Muscle of leg (tissue), 11 donors: Measurements from ENCODE around the gene QRSL1. TPM values are rescaled to one million over a fixed set of nuclear protein-coding genes. Genes with fewer than 3 reads are reported as not detected.
"Not testable (repeated sequence)": the region's sequence is repeated elsewhere in the genome, so short reads cannot be mapped to it uniquely, and the experiment has no call there.

ENCODE experiments used
- DNase-seq: peaks from one replicate; pipeline ENCODE4 v3.0.0; 2013
- H3K27ac ChIP-seq: one replicate; pipeline ENCODE4 v1.5.1; 2013; ENCODE audit warnings: mild to moderate bottlenecking, low read length, control low read depth
- H3K27me3 ChIP-seq: one replicate; pipeline ENCODE4 v1.6.1; 2013; ENCODE audit warnings: low read length; ENCODE audit not compliant: control insufficient read depth, insufficient read depth
- H3K36me3 ChIP-seq: one replicate; pipeline ENCODE4 v1.6.1; 2013; ENCODE audit warnings: low read length; ENCODE audit not compliant: control insufficient read depth, insufficient read depth
- H3K4me1 ChIP-seq: one replicate; pipeline ENCODE4 v1.6.1; 2013; ENCODE audit warnings: low read length; ENCODE audit not compliant: control insufficient read depth, insufficient read depth
- H3K4me3 ChIP-seq: one replicate; pipeline ENCODE4 v1.5.1; 2013; ENCODE audit warnings: low read length, control low read depth
- H3K9me3 ChIP-seq: replicated peaks from 2 replicates; pipeline ENCODE4 v1.6.1; 2013; ENCODE audit warnings: low read depth, low read length; ENCODE audit not compliant: control insufficient read depth
- WGBS: methylation state at CpG from one replicate; pipeline ENCODE4 v1.1.5; 2013; ENCODE audit warnings: missing lambda C conversion rate; ENCODE audit not compliant: insufficient coverage; 5-methylcytosine and 5-hydroxymethylcytosine counted together
- polyA plus RNA-seq, 8 donors: library from polyadenylated mRNA; unstranded; fragments of 120-200 nt; gene quantifications; one replicate each; pipeline versions ENCODE4 v1.2.1 to v1.2.3, GENCODE V29; 2013; ENCODE audit warnings: inconsistent platforms in 1 of 8, low replicate concordance in 1 of 8; ENCODE audit not compliant: insufficient read length in 8 of 8, insufficient read depth in 1 of 8
- total RNA-seq: library from RNA; stranded (reverse); fragments of 120-200 nt; gene quantifications from one replicate; pipeline ENCODE4 v1.2.4, GENCODE V29; 2013

The QRSL1 gene
- total and polyA plus RNA-seq, 9 donors = 10.0 to 18.0 (median 13.0) TPM

GRCh38 chr6:106620931-106621672 lies 8.3 kb upstream of the QRSL1 start:
- H3K9me3 ChIP-seq = no peaks in the 10 kb centered on the region
- no peaks in the 10 kb centered on the region for H3K27me3 ChIP-seq
- DNase-seq = peak; percentile 18
- WGBS = no CpG with 5 or more reads among the region's 3 CpGs
- no peak overlapping the region for H3K27ac ChIP-seq
- H3K36me3 ChIP-seq = no peaks in the 10 kb centered on the region
- no peaks in the 10 kb centered on the region for H3K4me1 ChIP-seq
- H3K4me3 ChIP-seq = no peak overlapping the region

GRCh38 chr6:106622412-106622811 lies 7.0 kb upstream of the QRSL1 start:
- no peaks in the 10 kb centered on the region for H3K4me1 ChIP-seq
- H3K36me3 ChIP-seq = no peaks in the 10 kb centered on the region
- 57% methylated on average over 2 of the region's 8 CpGs for WGBS
- no peaks in the 10 kb centered on the region for H3K27me3 ChIP-seq
- H3K9me3 ChIP-seq = no peaks in the 10 kb centered on the region
- no peak for DNase-seq
- H3K4me3 ChIP-seq = no peak overlapping the region
- H3K27ac ChIP-seq = no peak overlapping the region

GRCh38 chr6:106623039-106623438 lies 6.3 kb upstream of the QRSL1 start:
- H3K36me3 ChIP-seq = no peaks in the 10 kb centered on the region
- WGBS = no CpG with 5 or more reads among the region's 1 CpG
- no peak overlapping the region for H3K4me3 ChIP-seq
- H3K27ac ChIP-seq = no peak overlapping the region
- no peak for DNase-seq
- H3K27me3 ChIP-seq = no peaks in the 10 kb centered on the region
- H3K9me3 ChIP-seq = no peaks in the 10 kb centered on the region
- no peaks in the 10 kb centered on the region for H3K4me1 ChIP-seq

DNA sequence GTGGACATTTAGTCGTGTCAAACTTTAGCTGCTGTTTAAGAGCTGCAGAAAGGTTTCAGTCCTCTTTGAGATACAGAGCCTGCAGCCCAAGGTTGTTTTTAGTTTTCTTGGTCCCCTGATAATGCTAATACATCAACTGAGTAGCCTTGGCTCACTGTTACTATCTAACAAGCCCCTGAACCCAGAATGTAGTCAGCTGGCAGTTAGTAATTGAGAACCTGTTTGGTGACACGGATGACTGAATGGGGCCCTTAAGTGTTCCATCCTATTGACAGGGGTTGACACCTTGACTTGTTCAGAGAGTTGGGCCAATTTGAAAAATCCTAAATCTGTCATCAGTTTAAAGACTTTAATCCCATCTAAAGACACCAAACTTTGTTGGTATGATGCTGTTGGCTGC lies 2.9 kb upstream of the QRSL1 start:
- peaks cover 4% of the 10 kb centered on the region for H3K4me1 ChIP-seq
- no peak for DNase-seq
- WGBS = no CpG with 5 or more reads among the region's 2 CpGs
- H3K4me3 ChIP-seq = no peak overlapping the region
- H3K36me3 ChIP-seq = no peaks in the 10 kb centered on the region
- no peaks in the 10 kb centered on the region for H3K27me3 ChIP-seq
- H3K27ac ChIP-seq = no peak overlapping the region
- H3K9me3 ChIP-seq = no peaks in the 10 kb centered on the region

- H3K4me1 ChIP-seq, H3K4me3 ChIP-seq, H3K27ac ChIP-seq, H3K9me3 ChIP-seq, DNase-seq, H3K36me3 ChIP-seq, H3K27me3 ChIP-seq: not testable (repeated sequence)
- WGBS = 96% methylated on average over 12 of the region's 16 CpGs
Observed at GRCh38 chr6:106627760-106628159, 1.6 kb upstream of the QRSL1 start.

- WGBS = 0% methylated on average over 2 of the region's 7 CpGs
- DNase-seq = no peak
- no peaks in the 10 kb centered on the region for H3K36me3 ChIP-seq
- H3K9me3 ChIP-seq = no peaks in the 10 kb centered on the region
- H3K27ac ChIP-seq = peak overlapping the region; percentile 89
- H3K27me3 ChIP-seq = no peaks in the 10 kb centered on the region
- peaks cover 4% of the 10 kb centered on the region for H3K4me1 ChIP-seq
- H3K4me3 ChIP-seq = peak overlapping the region; percentile 99
Observed at GRCh38 chr6:106628658-106629102, 698 bp upstream of the QRSL1 start.

DNA sequence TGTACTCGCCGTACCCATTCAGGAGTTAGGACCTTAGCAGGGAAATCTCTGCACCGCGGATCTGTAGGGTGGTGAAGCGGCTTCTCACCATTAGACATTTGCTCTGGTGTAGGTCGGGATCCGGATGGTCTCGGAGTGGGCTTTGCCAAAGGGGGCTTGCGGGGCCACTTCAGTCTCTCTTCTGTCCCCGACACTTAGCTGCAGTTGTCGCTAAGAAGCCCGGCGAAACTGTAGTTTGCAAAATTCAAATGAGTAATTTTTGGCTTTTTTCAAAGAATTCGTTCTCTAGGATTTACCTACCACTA lies 433 bp downstream of the QRSL1 start:
- 0% methylated on average over 5 of the region's 14 CpGs for WGBS
- H3K4me1 ChIP-seq = peaks cover 4% of the 10 kb centered on the region
- H3K27ac ChIP-seq = peak overlapping the region; percentile 89
- H3K4me3 ChIP-seq = peak overlapping the region; percentile 99
- no peak for DNase-seq
- H3K36me3 ChIP-seq = no peaks in the 10 kb centered on the region
- no peaks in the 10 kb centered on the region for H3K9me3 ChIP-seq
- no peaks in the 10 kb centered on the region for H3K27me3 ChIP-seq

DNA sequence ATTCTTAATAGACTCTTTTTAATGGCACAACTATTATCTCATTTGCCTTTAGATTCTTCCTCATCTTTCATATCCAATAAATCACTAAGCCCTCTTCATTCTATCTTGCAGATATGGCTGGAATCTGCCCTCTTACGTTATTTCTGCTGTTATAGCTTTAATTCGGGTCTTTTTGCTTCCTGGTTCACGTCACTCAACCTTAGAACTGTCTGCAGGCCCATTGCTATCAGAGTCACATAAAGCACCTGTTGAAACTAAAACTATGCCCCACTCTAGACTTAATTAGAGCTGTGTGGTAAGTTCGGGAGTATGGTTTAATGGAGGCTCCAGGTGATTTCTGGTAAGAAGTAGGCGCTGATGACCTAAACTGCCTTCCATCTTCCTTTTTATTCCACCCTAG lies 988 bp downstream of the QRSL1 start:
- peaks cover 4% of the 10 kb centered on the region for H3K4me1 ChIP-seq
- H3K27ac ChIP-seq = no peak overlapping the region
- H3K27me3 ChIP-seq = no peaks in the 10 kb centered on the region
- H3K36me3 ChIP-seq = no peaks in the 10 kb centered on the region
- no peak for DNase-seq
- no CpG with 5 or more reads among the region's 5 CpGs for WGBS
- no peaks in the 10 kb centered on the region for H3K9me3 ChIP-seq
- H3K4me3 ChIP-seq = peak overlapping the region; percentile 99

DNA sequence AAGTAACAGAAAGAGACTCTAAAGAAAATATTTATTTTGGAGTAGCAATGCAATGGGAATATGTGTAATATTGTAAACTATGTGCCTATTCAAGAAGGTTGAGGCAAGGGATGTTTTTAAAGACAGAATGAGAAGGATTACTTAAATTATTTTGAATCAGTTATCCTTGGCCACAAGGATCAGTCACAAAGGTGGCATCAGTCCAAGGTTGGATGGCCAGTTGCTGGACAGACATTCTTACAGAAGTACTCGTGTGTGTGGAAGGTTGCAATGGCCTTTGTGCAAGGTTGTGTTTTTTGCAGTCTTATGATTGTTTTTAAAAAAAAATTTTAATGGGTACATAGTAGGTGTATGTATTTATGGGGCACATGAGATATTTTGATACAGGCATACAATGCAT lies 2.0 kb downstream of the QRSL1 start:
- peaks cover 4% of the 10 kb centered on the region for H3K4me1 ChIP-seq
- no peak overlapping the region for H3K27ac ChIP-seq
- no peak overlapping the region for H3K4me3 ChIP-seq
- no peak for DNase-seq
- no peaks in the 10 kb centered on the region for H3K9me3 ChIP-seq
- no peaks in the 10 kb centered on the region for H3K36me3 ChIP-seq
- no CpG with 5 or more reads among the region's 1 CpG for WGBS
- no peaks in the 10 kb centered on the region for H3K27me3 ChIP-seq

DNA sequence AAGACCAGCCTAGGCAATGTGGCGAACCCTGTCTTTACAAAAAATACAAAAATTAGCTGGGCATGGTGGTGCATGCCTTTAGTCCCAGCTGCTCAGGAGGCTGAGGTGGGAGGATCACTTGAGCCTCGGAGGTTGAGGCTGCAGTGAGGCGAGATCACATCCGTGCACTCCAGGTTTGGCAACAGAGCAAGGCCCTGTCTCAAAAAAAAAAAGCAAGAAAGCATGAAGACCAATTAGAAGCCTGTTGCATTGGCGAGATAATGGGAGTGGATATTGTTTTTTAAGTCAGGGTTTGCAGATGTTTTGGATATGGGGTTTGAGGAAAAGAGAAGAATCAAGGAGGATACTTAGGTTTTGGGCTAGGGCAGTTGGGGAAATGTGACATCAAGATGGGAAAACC lies 5.2 kb downstream of the QRSL1 start:
- no peak for DNase-seq
- Histone ChIP-seq H3K27me3 (no peaks in the 10 kb centered on the region), H3K27ac (no peak overlapping the region), H3K36me3 (no peaks in the 10 kb centered on the region), H3K4me1 (peaks cover 4% of the 10 kb centered on the region), H3K9me3 (no peaks in the 10 kb centered on the region), H3K4me3 (no peak overlapping the region)
- 91% methylated on average over 5 of the region's 5 CpGs for WGBS
